22Rv1 (cell line): ENCODE measurements around the gene PLEKHS1.

Experiments used
- CTCF ChIP-seq: fragments of 450-650 bp; IDR thresholded peaks from 2 replicates; pipeline ENCODE4 v1.5.1; 2017; ENCODE audit warnings: mild to moderate bottlenecking
- ZFX ChIP-seq: fragments of 450-650 bp; IDR thresholded peaks from 2 replicates; pipeline ENCODE4 v1.6.1; 2017; ENCODE audit warnings: antibody characterized with exemption, borderline replicate concordance

- TF ChIP-seq CTCF = no peak
- no peak for TF ChIP-seq ZFX
Observed at GRCh38 chr10:113740850-113741249, 10.6 kb upstream of the PLEKHS1 start.
